CD14-positive monocyte (primary cell): Measurements from ENCODE around the gene GTF2H2. TPM values are rescaled to one million over a fixed set of nuclear protein-coding genes. Genes with fewer than 3 reads are reported as not detected.
"Not testable (repeated sequence)": the region's sequence is repeated elsewhere in the genome, so short reads cannot be mapped to it uniquely, and the experiment has no call there.

ENCODE experiments used
- DNase-seq, 3 donors: peaks; one replicate each; pipeline ENCODE4 v3.0.0-alpha.2; 2011 to 2022
- H2AFZ ChIP-seq: 2 replicates; pipeline ENCODE4 v1.6.0; 2012; ENCODE audit warnings: mild to moderate bottlenecking, low read depth, low read length, inconsistent platforms; ENCODE audit not compliant: insufficient read depth, poor library complexity, severe bottlenecking
- H3K27ac ChIP-seq, 2 donors: 1 replicate in 1 of 2; 2 replicates in 1 of 2; pipeline ENCODE4 v1.5.1; 2012 to 2013; ENCODE audit warnings: low read length in 2 of 2, control low read depth in 1 of 2, inconsistent platforms in 1 of 2, low read depth in 1 of 2, mild to moderate bottlenecking in 1 of 2
- H3K27me3 ChIP-seq, 2 donors: one replicate each; pipeline versions ENCODE4 v1.6.0 to v1.6.1; 2011 to 2013; ENCODE audit warnings: low read length in 2 of 2; ENCODE audit not compliant: control insufficient read depth in 2 of 2, insufficient read depth in 2 of 2
- H3K36me3 ChIP-seq, 2 donors: replicated peaks in 1 of 2; 1 replicate in 1 of 2; 2 replicates in 1 of 2; pipeline versions ENCODE4 v1.5.1 to v1.6.1; 2012 to 2013; ENCODE audit warnings: low read length in 2 of 2, control low read depth in 1 of 2, inconsistent platforms in 1 of 2, mild to moderate bottlenecking in 1 of 2; ENCODE audit not compliant: insufficient read depth in 2 of 2, control insufficient read depth in 1 of 2
- H3K4me1 ChIP-seq, 2 donors: 1 replicate in 1 of 2; 2 replicates in 1 of 2; pipeline versions ENCODE4 v1.5.1 to v1.6.1; 2012 to 2013; ENCODE audit warnings: low read length in 2 of 2, control low read depth in 1 of 2, inconsistent platforms in 1 of 2, mild to moderate bottlenecking in 1 of 2, moderate library complexity in 1 of 2; ENCODE audit not compliant: insufficient read depth in 2 of 2, control insufficient read depth in 1 of 2
- H3K4me2 ChIP-seq: replicated peaks from 2 replicates; pipeline ENCODE3; 2012; ENCODE audit warnings: low read length, moderate library complexity, mild to moderate bottlenecking; ENCODE audit not compliant: poor library complexity, severe bottlenecking; ENCODE audit errors: extremely low read depth
- H3K4me3 ChIP-seq, 3 experiments: fragments of 200-600 bp in 1 of 3; sonication (generic) in 1 of 3; replicated peaks in 1 of 3; 1 replicate in 2 of 3; 2 replicates in 1 of 3; pipeline ENCODE4 v1.5.1; 2011 to 2013; ENCODE audit warnings: low read length in 3 of 3, mild to moderate bottlenecking in 3 of 3, control low read depth in 2 of 3, low read depth in 2 of 3, inconsistent platforms in 1 of 3, moderate library complexity in 1 of 3
- H3K79me2 ChIP-seq: 2 replicates; pipeline ENCODE4 v1.6.0; 2012; ENCODE audit warnings: mild to moderate bottlenecking, control low read depth, inconsistent platforms, low read length, moderate library complexity; ENCODE audit not compliant: insufficient read depth
- H3K9ac ChIP-seq: 2 replicates; pipeline ENCODE4 v1.6.0; 2017; ENCODE audit warnings: low read length, mild to moderate bottlenecking; ENCODE audit not compliant: insufficient read depth, poor library complexity, severe bottlenecking
- H3K9me3 ChIP-seq, 2 donors: replicated peaks in 1 of 2; 1 replicate in 1 of 2; 2 replicates in 1 of 2; pipeline versions ENCODE4 v1.5.1 to v1.6.1; 2012 to 2013; ENCODE audit warnings: low read length in 2 of 2, control low read depth in 1 of 2; ENCODE audit not compliant: control insufficient read depth in 1 of 2, insufficient read depth in 1 of 2
- H4K20me1 ChIP-seq: 2 replicates; pipeline ENCODE4 v1.6.0; 2012; ENCODE audit warnings: mild to moderate bottlenecking, low read length, control low read depth, moderate library complexity; ENCODE audit not compliant: insufficient read depth
- H3K27ac Mint-ChIP-seq, 7 donors: one replicate each; pipeline ENCODE4 v1.8.0; 2020; ENCODE audit warnings: mild to moderate bottlenecking in 7 of 7, mixed read lengths in 7 of 7, moderate library complexity in 6 of 7, inconsistent platforms in 2 of 7
- H3K27me3 Mint-ChIP-seq, 3 donors: one replicate each; pipeline ENCODE4 v1.8.0; 2021 to 2022; ENCODE audit warnings: low read depth in 3 of 3, mild to moderate bottlenecking in 3 of 3, mixed read lengths in 3 of 3, moderate library complexity in 3 of 3, inconsistent platforms in 1 of 3
- H3K36me3 Mint-ChIP-seq, 2 donors: one replicate each; pipeline ENCODE4 v1.8.0; 2020; ENCODE audit warnings: mixed read lengths in 2 of 2, inconsistent platforms in 1 of 2, mild to moderate bottlenecking in 1 of 2
- H3K4me1 Mint-ChIP-seq: one replicate; pipeline ENCODE4 v1.8.0; 2020; ENCODE audit warnings: mild to moderate bottlenecking, mixed read lengths
- H3K4me3 Mint-ChIP-seq, 2 donors: one replicate each; pipeline ENCODE4 v1.8.0; 2020; ENCODE audit warnings: mild to moderate bottlenecking in 2 of 2, mixed read lengths in 2 of 2, moderate library complexity in 1 of 2
- H3K9me3 Mint-ChIP-seq, 7 donors: one replicate each; pipeline ENCODE4 v1.8.0; 2020 to 2022; ENCODE audit warnings: mixed read lengths in 7 of 7, mild to moderate bottlenecking in 6 of 7, moderate library complexity in 6 of 7, inconsistent platforms in 2 of 7
- WGBS: methylation state at CpG from one replicate; pipeline ENCODE4 v1.1.5; 2013; ENCODE audit warnings: missing lambda C conversion rate; ENCODE audit not compliant: insufficient coverage; 5-methylcytosine and 5-hydroxymethylcytosine counted together
- intact Hi-C, 2 donors: fragments of 100-400 bp; cut with micrococcal nuclease; formaldehyde crosslinking; loops; one replicate each; pipeline versions ENCODE4 v1.15.0 to v1.15.1; 2023
- polyA plus RNA-seq, 3 donors: library from polyadenylated mRNA; depleted of rRNA in 1 of 3; unstranded in 2 of 3; stranded (reverse) in 1 of 3; fragments of 300-500 nt in 2 of 3; fragments of >200 nt in 1 of 3; fragmentation: Illumina TruSeq in 2 of 3; gene quantifications; 1 replicate in 2 of 3; 2 replicates in 1 of 3; pipeline ENCODE4 v1.2.3, GENCODE V29; 2012 to 2021

The GTF2H2 gene
- polyA plus RNA-seq, 3 donors: 3.7 to 9.7 (median 5.9) TPM

DNA sequence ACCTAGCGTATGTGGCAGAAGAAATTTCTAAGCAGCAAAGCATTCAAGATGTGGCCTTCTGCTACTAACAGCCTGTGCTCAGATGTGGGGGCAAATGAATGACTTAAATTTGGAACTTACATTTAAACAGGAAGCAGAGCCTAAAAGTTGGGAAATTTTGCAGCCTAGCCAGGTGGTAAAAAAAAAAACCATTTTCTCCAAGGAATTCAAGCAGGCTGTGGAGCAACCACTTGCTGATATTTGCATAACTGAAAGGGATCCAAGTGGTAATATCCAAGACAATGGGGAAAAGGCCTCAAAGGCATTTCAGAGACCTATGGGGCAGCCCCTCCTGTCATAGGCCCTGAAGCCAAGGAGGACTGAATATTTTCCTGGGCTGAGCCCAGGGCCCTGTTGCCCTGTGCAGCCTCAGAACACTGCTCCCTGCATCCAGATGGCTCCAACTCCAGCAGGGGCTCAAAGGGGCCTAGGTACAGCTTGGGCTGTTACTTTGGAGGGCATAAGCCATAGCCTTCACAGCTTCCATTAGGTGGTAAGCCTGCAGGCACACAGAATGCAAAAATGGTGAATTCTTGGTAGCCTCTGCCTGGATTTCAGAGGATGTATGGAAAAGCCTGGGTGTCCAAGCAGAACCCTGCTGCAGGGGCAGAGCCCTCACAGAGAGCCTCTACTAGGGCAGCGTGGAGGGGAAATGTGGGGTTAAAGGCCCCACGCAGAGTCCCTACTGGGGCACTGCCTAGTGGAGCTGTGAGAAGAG, 29.9 kb upstream of the GTF2H2 start:
- H3K4me3 ChIP-seq, H3K27me3 Mint-ChIP-seq, H3K4me1 Mint-ChIP-seq, H4K20me1 ChIP-seq, H3K27me3 ChIP-seq, H3K36me3 Mint-ChIP-seq, DNase-seq, H3K27ac Mint-ChIP-seq, H2AFZ ChIP-seq, H3K79me2 ChIP-seq, H3K4me1 ChIP-seq, H3K9me3 ChIP-seq, intact Hi-C loops, H3K4me2 ChIP-seq, H3K27ac ChIP-seq, H3K36me3 ChIP-seq, H3K4me3 Mint-ChIP-seq, H3K9ac ChIP-seq, H3K9me3 Mint-ChIP-seq: not testable (repeated sequence)
- WGBS: 100% methylated on average over 2 of the region's 3 CpGs

DNA sequence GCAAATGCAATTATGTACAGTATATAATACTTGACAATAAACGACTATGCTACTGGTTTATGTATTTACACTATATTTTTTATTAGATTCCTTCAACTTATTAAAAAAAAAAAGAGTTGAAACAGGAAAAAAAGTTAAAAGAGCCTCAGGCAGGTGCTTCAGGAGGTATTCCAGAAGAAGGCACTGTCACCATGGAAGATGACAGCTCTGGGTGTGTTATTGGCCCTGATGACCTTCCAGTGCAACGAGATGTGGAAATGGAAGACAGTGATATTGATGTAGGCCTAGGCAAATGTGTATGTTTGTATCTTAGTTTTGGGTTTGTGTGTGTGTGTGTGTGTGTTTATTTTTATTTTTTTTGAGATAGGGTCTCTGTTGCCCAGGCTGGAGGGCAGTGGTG, 22.3 kb upstream of the GTF2H2 start:
- H3K4me3 Mint-ChIP-seq: not testable (repeated sequence)

DNA sequence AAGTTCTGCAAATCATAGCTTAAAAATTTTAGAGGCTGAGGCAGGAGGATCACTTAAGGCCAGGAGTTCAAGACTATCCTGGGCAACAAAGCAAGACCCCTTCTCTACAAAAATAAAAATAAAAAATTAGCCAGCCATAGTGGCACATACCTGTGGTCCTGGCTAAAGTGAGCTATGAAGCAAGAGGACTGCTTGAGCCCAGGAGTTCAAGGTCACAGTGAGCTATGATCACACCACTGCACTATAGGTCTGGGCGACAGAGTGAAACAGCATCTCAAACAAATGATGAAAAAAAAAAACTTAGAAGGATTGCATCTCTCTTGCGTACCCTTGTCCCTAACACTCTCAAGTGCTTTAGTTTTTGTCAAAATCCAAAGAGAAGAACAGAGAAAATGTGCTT, 21.3 kb upstream of the GTF2H2 start:
- intact Hi-C loops, H3K27ac ChIP-seq, H3K9ac ChIP-seq, H3K79me2 ChIP-seq, H3K4me3 ChIP-seq, H3K36me3 Mint-ChIP-seq, H3K4me2 ChIP-seq, H2AFZ ChIP-seq, H3K4me3 Mint-ChIP-seq, H3K27me3 Mint-ChIP-seq, H3K9me3 Mint-ChIP-seq, H3K4me1 Mint-ChIP-seq, H4K20me1 ChIP-seq, H3K36me3 ChIP-seq, DNase-seq, H3K27ac Mint-ChIP-seq, H3K9me3 ChIP-seq, H3K27me3 ChIP-seq, H3K4me1 ChIP-seq: not testable (repeated sequence)
- no CpG with 5 or more reads among the region's 2 CpGs for WGBS

More for the DNA sequence above, 22.3 kb upstream of the GTF2H2 start:
- H3K27me3 ChIP-seq, H3K27ac ChIP-seq, H3K4me2 ChIP-seq, H2AFZ ChIP-seq, intact Hi-C loops, H3K4me3 ChIP-seq, H3K36me3 Mint-ChIP-seq, H3K4me1 ChIP-seq, H3K27me3 Mint-ChIP-seq, H3K79me2 ChIP-seq, H3K27ac Mint-ChIP-seq, DNase-seq, H3K9ac ChIP-seq, H4K20me1 ChIP-seq, H3K4me1 Mint-ChIP-seq, H3K36me3 ChIP-seq, H3K9me3 Mint-ChIP-seq, H3K9me3 ChIP-seq: not testable (repeated sequence)
- no CpG with 5 or more reads among the region's 2 CpGs for WGBS

DNA sequence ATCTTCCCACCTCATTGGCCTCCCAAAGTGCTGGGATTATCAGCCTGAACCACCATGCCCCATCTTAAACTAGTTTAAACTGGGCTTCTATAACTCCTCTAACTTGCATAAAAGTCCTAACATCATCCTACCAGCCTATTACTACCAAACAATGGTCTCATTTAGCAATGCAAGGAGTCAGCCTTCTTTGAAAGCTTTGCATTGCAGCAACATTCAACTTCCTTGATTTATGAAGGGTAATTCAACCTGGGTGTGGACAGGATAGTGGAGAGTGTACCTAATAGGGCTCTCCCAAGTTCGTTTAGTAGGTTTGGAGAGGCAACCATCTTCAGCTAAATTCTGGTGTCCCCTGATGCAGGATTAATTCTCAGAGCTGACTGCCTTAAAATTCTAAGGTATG, 18.7 kb upstream of the GTF2H2 start:
- H3K27me3 ChIP-seq, H3K4me1 Mint-ChIP-seq, H3K79me2 ChIP-seq, H3K27ac ChIP-seq, H3K36me3 ChIP-seq, H3K27ac Mint-ChIP-seq, DNase-seq, intact Hi-C loops, H3K9me3 ChIP-seq, H4K20me1 ChIP-seq, H3K9me3 Mint-ChIP-seq, H3K4me2 ChIP-seq, H2AFZ ChIP-seq, H3K4me3 Mint-ChIP-seq, H3K27me3 Mint-ChIP-seq, H3K36me3 Mint-ChIP-seq, H3K9ac ChIP-seq, H3K4me1 ChIP-seq, H3K4me3 ChIP-seq: not testable (repeated sequence)
- no CpG with 5 or more reads among the region's 1 CpG for WGBS
